Measurements from ENCODE around the gene SIK3.
"Not testable (repeated sequence)": the region's sequence is repeated elsewhere in the genome, so short reads cannot be mapped to it uniquely, and the experiment has no call there.

The SIK3 gene

GRCh38 chr11:117130879-117131278, 32.7 kb upstream of the SIK3 start:
- no peak for DNase-seq (ENCODE audit: low read depth, low spot score)
- Histone ChIP-seq H3K27me3 (ENCODE audit: control insufficient read depth, insufficient read depth, low read length) (no peaks in the 10 kb centered on the region), H3K4me3 (ENCODE audit: low read length) (no peak overlapping the region), H3K9me3 (ENCODE audit: control insufficient read depth, insufficient read depth, low read length) (no peaks in the 10 kb centered on the region), H3K27ac (ENCODE audit: low read length) (no peak overlapping the region), H3K36me3 (ENCODE audit: control insufficient read depth, insufficient read depth, low read length) (no peaks in the 10 kb centered on the region), H3K4me1 (ENCODE audit: control insufficient read depth, insufficient read depth, low read length) (no peaks in the 10 kb centered on the region)
- no CpG with 5 or more reads among the region's 7 CpGs for WGBS (ENCODE audit: insufficient coverage, insufficient read length)

DNA sequence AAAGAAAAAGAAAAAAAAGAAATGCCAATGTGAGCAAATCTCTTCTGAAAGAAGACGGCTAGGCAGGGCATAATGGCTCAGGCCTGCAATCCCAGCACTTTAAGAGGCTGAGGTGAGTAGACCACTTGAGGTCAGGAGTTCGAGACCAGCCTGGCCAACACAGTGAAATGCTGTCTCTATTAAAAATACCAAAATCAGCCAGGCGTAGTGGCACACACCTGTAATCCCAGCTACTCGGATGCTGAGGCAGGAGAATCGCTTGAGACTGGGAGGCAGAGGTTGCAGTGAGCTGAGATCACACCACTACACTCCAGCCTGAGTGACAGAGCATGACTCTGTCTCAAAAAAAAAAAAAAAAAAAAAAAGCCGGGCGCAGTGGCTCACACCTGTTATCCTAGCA, 32.2 kb upstream of the SIK3 start:
- not testable (repeated sequence) for DNase-seq (ENCODE audit: low read depth, low spot score); H3K27ac ChIP-seq (ENCODE audit: low read length); H3K4me3 ChIP-seq (ENCODE audit: low read length); H3K9me3 ChIP-seq (ENCODE audit: control insufficient read depth, insufficient read depth, low read length); H3K4me1 ChIP-seq (ENCODE audit: control insufficient read depth, insufficient read depth, low read length); H3K36me3 ChIP-seq (ENCODE audit: control insufficient read depth, insufficient read depth, low read length); H3K27me3 ChIP-seq (ENCODE audit: control insufficient read depth, insufficient read depth, low read length)
- no CpG with 5 or more reads among the region's 7 CpGs for WGBS (ENCODE audit: insufficient coverage, insufficient read length)

DNA sequence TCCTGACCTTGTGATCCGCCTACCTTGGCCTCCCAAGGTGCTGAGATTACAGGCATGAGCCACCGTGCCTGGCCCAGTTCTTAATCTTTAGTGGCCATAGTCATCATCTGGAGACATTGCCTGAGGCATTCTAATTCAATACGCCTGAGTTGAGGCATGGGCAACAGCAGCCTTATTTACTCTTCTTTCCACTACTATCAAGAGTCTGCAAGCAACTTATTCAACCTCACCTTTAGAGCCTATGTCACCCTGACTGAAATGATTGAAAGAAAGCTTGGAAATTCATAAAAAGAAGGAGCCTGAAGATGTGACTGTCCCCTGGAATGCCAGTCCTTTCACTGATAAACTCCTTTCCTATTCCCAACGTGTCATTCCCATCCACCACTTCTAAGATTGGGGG, 30.1 kb upstream of the SIK3 start:
- H3K27ac ChIP-seq (ENCODE audit: low read length) = no peak overlapping the region
- no CpG with 5 or more reads among the region's 4 CpGs for WGBS (ENCODE audit: insufficient coverage, insufficient read length)
- no peaks in the 10 kb centered on the region for H3K4me1 ChIP-seq (ENCODE audit: control insufficient read depth, insufficient read depth, low read length)
- no peak for DNase-seq (ENCODE audit: low read depth, low spot score)
- no peaks in the 10 kb centered on the region for H3K36me3 ChIP-seq (ENCODE audit: control insufficient read depth, insufficient read depth, low read length)
- no peak overlapping the region for H3K4me3 ChIP-seq (ENCODE audit: low read length)
- no peaks in the 10 kb centered on the region for H3K27me3 ChIP-seq (ENCODE audit: control insufficient read depth, insufficient read depth, low read length)
- H3K9me3 ChIP-seq (ENCODE audit: control insufficient read depth, insufficient read depth, low read length) = no peaks in the 10 kb centered on the region

DNA sequence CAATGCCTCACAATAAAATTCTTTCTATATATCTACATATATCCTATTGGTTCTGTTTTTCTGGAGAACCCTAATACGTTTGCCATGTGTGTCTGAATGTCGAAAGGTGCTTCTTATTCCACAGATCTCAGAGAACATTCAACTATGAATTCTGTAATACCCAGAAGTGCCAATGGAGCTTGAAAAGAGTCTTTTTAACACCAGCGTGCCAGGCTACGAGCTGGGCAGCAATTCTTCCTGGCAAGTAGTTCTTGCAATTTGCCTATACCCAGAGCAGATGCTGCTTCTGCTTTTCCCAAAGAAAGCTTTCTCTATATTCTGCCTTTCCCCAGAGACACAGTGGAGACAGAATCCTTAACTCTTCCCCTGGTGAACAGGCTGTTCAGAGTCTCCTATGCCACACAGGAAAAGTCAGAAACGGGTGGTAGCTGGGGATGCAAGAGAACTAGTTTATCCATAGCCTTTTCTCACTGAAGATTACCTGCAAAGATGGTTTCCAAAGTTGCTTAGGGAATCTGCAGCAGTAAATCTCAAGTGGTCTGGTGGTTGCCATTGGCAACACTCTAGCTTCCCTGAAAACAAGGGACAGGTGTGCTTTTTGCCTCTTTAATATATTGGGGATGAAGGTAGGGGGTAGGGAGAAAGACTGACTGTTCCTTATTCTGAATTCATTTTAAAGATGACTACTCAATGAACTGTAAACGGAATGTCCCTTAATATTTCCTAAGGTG, 29.1 kb upstream of the SIK3 start:
- no peak for DNase-seq (ENCODE audit: low read depth, low spot score)

DNA sequence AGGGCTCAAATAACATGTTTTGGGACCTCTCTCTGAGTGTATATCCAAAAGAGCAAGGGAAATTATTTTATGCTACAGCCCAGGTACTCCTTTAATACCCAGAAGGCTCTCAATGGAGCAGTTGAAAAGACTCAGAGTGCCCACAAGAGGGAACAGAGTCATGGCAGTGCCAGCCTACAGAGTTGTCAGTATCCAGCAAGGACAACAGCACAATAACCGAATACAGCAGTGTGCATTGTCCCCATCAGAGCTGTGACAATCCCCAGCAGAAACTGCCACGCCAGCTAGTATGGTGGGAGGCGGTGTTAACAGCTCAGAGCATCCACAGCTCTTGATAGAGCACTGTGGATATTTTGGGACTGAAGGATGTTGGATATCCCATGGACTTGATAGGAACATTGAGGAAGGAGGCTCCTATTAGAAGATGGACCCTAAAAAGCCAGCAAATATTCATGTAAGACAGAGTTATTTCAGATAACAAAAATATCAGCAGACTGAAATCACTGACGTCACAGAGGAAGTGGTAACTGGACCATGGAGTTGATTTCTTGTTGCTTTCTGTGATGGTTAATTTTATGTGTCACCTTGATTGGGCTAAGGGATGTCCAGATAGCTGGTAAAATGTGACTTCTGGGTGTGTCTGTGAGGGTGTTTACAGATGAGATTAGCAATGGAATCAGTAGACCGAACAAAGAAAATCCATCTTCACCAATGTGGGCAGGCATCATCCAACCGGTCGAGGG, 28.2 kb upstream of the SIK3 start:
- no CpG with 5 or more reads among the region's 7 CpGs for WGBS (ENCODE audit: insufficient coverage, insufficient read length)
- DNase-seq (ENCODE audit: low read depth, low spot score) = no peak
- Histone ChIP-seq H3K27me3 (ENCODE audit: control insufficient read depth, insufficient read depth, low read length) (no peaks in the 10 kb centered on the region), H3K4me1 (ENCODE audit: control insufficient read depth, insufficient read depth, low read length) (no peaks in the 10 kb centered on the region), H3K27ac (ENCODE audit: low read length) (no peak overlapping the region), H3K4me3 (ENCODE audit: low read length) (no peak overlapping the region), H3K9me3 (ENCODE audit: control insufficient read depth, insufficient read depth, low read length) (no peaks in the 10 kb centered on the region), H3K36me3 (ENCODE audit: control insufficient read depth, insufficient read depth, low read length) (no peaks in the 10 kb centered on the region)

More for the DNA sequence above, 29.1 kb upstream of the SIK3 start:
- Histone ChIP-seq H3K4me3 (ENCODE audit: low read length) (no peak overlapping the region), H3K27me3 (ENCODE audit: control insufficient read depth, insufficient read depth, low read length) (no peaks in the 10 kb centered on the region), H3K9me3 (ENCODE audit: control insufficient read depth, insufficient read depth, low read length) (no peaks in the 10 kb centered on the region), H3K36me3 (ENCODE audit: control insufficient read depth, insufficient read depth, low read length) (no peaks in the 10 kb centered on the region), H3K27ac (ENCODE audit: low read length) (no peak overlapping the region), H3K4me1 (ENCODE audit: control insufficient read depth, insufficient read depth, low read length) (no peaks in the 10 kb centered on the region)
- no CpG with 5 or more reads among the region's 6 CpGs for WGBS (ENCODE audit: insufficient coverage, insufficient read length)

DNA sequence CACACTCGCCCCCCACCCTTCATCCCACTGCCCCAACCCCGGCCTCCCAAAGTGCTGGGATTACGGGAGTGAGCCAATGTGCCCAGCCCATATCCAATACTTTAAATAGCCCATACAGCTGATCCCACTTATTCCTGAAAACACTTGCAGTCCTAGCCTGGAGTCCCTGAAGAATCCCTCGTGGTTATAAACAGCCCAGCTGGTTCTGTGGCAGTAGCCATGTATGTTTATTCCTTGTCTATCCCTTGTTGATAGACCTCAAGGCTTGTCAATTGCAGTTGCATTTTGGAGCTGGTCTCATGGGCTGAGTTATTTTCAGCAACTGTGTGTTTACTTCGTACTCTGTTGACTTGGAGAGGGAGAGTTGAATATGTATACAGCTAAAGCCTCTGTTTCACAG, 24.3 kb upstream of the SIK3 start:
- WGBS (ENCODE audit: insufficient coverage, insufficient read length) = no CpG with 5 or more reads among the region's 5 CpGs
- H3K36me3 ChIP-seq (ENCODE audit: control insufficient read depth, insufficient read depth, low read length) = no peaks in the 10 kb centered on the region
- no peaks in the 10 kb centered on the region for H3K27me3 ChIP-seq (ENCODE audit: control insufficient read depth, insufficient read depth, low read length)
- no peak for DNase-seq (ENCODE audit: low read depth, low spot score)
- H3K9me3 ChIP-seq (ENCODE audit: control insufficient read depth, insufficient read depth, low read length) = no peaks in the 10 kb centered on the region
- H3K4me1 ChIP-seq (ENCODE audit: control insufficient read depth, insufficient read depth, low read length) = no peaks in the 10 kb centered on the region
- H3K4me3 ChIP-seq (ENCODE audit: low read length) = no peak overlapping the region
- no peak overlapping the region for H3K27ac ChIP-seq (ENCODE audit: low read length)

DNA sequence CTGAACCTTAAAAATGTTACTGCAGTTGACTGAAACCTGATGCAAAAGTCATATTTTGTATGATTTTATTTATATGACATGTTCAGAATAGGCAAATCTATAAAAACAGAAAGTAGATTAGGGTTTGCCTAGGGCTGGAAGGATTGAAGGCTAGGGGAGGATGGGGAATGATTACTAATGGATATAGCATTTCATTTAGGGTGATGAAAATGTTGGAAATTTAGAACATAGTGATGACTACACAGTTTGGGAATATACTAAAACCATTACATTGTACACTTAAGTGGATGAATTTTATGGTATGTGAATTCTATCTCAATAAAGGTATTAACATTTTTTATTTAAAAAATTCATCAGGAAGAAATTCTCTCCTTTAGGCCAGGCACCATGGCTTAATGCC, 22.9 kb upstream of the SIK3 start:
- DNase-seq (ENCODE audit: low read depth, low spot score) = no peak
- no peaks in the 10 kb centered on the region for H3K4me1 ChIP-seq (ENCODE audit: control insufficient read depth, insufficient read depth, low read length)
- no peaks in the 10 kb centered on the region for H3K9me3 ChIP-seq (ENCODE audit: control insufficient read depth, insufficient read depth, low read length)
- no peaks in the 10 kb centered on the region for H3K36me3 ChIP-seq (ENCODE audit: control insufficient read depth, insufficient read depth, low read length)
- H3K4me3 ChIP-seq (ENCODE audit: low read length) = no peak overlapping the region
- no peak overlapping the region for H3K27ac ChIP-seq (ENCODE audit: low read length)
- no peaks in the 10 kb centered on the region for H3K27me3 ChIP-seq (ENCODE audit: control insufficient read depth, insufficient read depth, low read length)

DNA sequence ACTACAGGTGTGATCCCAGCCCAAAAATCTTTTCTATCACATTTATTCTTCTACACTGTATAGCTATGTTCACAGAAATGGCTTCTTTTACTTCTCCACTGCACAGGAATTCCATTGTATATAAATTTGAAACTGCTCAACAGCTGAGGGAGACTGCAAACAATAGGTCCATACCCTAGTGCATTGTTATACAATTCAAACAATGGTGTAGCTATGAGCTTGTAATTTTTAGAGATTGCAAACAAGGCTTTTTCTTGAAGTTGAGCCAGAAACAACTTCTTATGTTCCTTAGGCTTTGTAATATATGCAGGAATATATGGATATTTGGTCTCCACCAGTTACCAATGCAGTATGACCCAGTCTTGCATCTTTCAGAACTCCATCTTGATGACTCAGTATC, 19.5 kb upstream of the SIK3 start:
- no peak overlapping the region for H3K4me3 ChIP-seq (ENCODE audit: low read length)

GRCh38 chr11:117112939-117113338, 14.7 kb upstream of the SIK3 start:
- H3K36me3 ChIP-seq (ENCODE audit: control insufficient read depth, insufficient read depth, low read length); H3K4me3 ChIP-seq (ENCODE audit: low read length); H3K4me1 ChIP-seq (ENCODE audit: control insufficient read depth, insufficient read depth, low read length); DNase-seq (ENCODE audit: low read depth, low spot score); H3K27ac ChIP-seq (ENCODE audit: low read length); H3K27me3 ChIP-seq (ENCODE audit: control insufficient read depth, insufficient read depth, low read length); H3K9me3 ChIP-seq (ENCODE audit: control insufficient read depth, insufficient read depth, low read length): not testable (repeated sequence)
- WGBS (ENCODE audit: insufficient coverage, insufficient read length) = no CpG with 5 or more reads among the region's 1 CpG

More for the DNA sequence above, 19.5 kb upstream of the SIK3 start:
- H3K4me1 ChIP-seq (ENCODE audit: control insufficient read depth, insufficient read depth, low read length) = no peaks in the 10 kb centered on the region
- no peaks in the 10 kb centered on the region for H3K36me3 ChIP-seq (ENCODE audit: control insufficient read depth, insufficient read depth, low read length)
- H3K9me3 ChIP-seq (ENCODE audit: control insufficient read depth, insufficient read depth, low read length) = no peaks in the 10 kb centered on the region
- H3K27ac ChIP-seq (ENCODE audit: low read length) = no peak overlapping the region
- no peaks in the 10 kb centered on the region for H3K27me3 ChIP-seq (ENCODE audit: control insufficient read depth, insufficient read depth, low read length)
- no peak for DNase-seq (ENCODE audit: low read depth, low spot score)

DNA sequence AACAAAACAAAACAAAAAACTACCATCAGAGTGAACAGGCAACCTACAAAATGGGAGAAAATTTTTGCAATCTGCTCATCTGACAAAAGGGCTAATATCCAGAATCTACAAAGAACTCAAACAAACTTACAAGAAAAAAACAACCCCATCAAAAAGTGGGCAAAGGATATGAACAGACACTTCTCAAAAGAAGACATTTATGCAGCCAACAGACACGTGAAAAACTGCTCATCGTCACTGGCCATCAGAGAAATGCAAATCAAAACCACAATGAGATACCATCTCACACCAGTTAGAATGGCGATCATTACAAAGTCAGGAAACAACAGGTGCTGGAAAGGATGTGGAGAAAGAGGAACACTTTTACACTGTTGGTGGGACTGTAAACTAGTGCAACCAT, 14.3 kb upstream of the SIK3 start:
- H3K27ac ChIP-seq (ENCODE audit: low read length); H3K27me3 ChIP-seq (ENCODE audit: control insufficient read depth, insufficient read depth, low read length); H3K36me3 ChIP-seq (ENCODE audit: control insufficient read depth, insufficient read depth, low read length); H3K4me3 ChIP-seq (ENCODE audit: low read length); DNase-seq (ENCODE audit: low read depth, low spot score); H3K4me1 ChIP-seq (ENCODE audit: control insufficient read depth, insufficient read depth, low read length); H3K9me3 ChIP-seq (ENCODE audit: control insufficient read depth, insufficient read depth, low read length): not testable (repeated sequence)
- no CpG with 5 or more reads among the region's 3 CpGs for WGBS (ENCODE audit: insufficient coverage, insufficient read length)
